ENCODE measurements around the gene SEMA3G.

Gene SEMA3G

GRCh38 chr3:52453496-52454249 lies 8.8 kb upstream of the SEMA3G start, which contains the start of gene TNNC1:
Gene TNNC1 (minus strand): TSS chr3:52454041. CDS start chr3:52454015, 26 bp downstream.
- no peak for DNase-seq (ENCODE audit: low read depth)

GRCh38 chr3:52452570-52453221 lies 7.8 kb upstream of the SEMA3G start:
- DNase-seq (ENCODE audit: low read depth): no peak

- DNase-seq (ENCODE audit: low read depth): no peak
Observed at GRCh38 chr3:52452126-52452525, 7.2 kb upstream of the SEMA3G start.

- DNase-seq (ENCODE audit: low read depth): no peak
Observed at GRCh38 chr3:52451237-52452083, 6.6 kb upstream of the SEMA3G start.

GRCh38 chr3:52450489-52451236 lies 5.8 kb upstream of the SEMA3G start:
- DNase-seq (ENCODE audit: low read depth): no peak

GRCh38 chr3:52447512-52448355 lies 2.8 kb upstream of the SEMA3G start:
- no peak for DNase-seq (ENCODE audit: low read depth)

- DNase-seq (ENCODE audit: low read depth): no peak
Observed at GRCh38 chr3:52446631-52447511, 2.0 kb upstream of the SEMA3G start.

- DNase-seq (ENCODE audit: low read depth): no peak
Observed at GRCh38 chr3:52446042-52446441, 1.1 kb upstream of the SEMA3G start.

GRCh38 chr3:52443791-52444687 lies 864 bp downstream of the SEMA3G start:
- DNase-seq (ENCODE audit: low read depth): no peak

GRCh38 chr3:52443268-52443610 lies 1.7 kb downstream of the SEMA3G start:
- no peak for DNase-seq (ENCODE audit: low read depth)

- no peak for DNase-seq (ENCODE audit: low read depth)
Observed at GRCh38 chr3:52442409-52443267, 2.3 kb downstream of the SEMA3G start.

- DNase-seq (ENCODE audit: low read depth): no peak
Observed at GRCh38 chr3:52441772-52442332, 3.1 kb downstream of the SEMA3G start.

- no peak for DNase-seq (ENCODE audit: low read depth)
Observed at GRCh38 chr3:52441091-52441771, 3.7 kb downstream of the SEMA3G start.

- no peak for DNase-seq (ENCODE audit: low read depth)
Observed at GRCh38 chr3:52440671-52441070, 4.2 kb downstream of the SEMA3G start.

- DNase-seq (ENCODE audit: low read depth): no peak
Observed at GRCh38 chr3:52440249-52440551, 4.7 kb downstream of the SEMA3G start.

- DNase-seq (ENCODE audit: low read depth): no peak
Observed at GRCh38 chr3:52439426-52440248, 5.3 kb downstream of the SEMA3G start.

Data from fibroblast of the conjunctiva (primary cell).